ENCODE measurements around the gene KRTAP5-7. TPM values are rescaled to one million over a fixed set of nuclear protein-coding genes. Genes with fewer than 3 reads are reported as not detected.
A peak's percentile ranks its signal among the peaks of the same experiment; 100 is the strongest.

The KRTAP5-7 gene
- total RNA-seq, 3 donors from 2014 or later (not counting 1 experiment from before 2014, with no cell fraction given), result 0.19 to 0.25 TPM; not detected in 1

DNA sequence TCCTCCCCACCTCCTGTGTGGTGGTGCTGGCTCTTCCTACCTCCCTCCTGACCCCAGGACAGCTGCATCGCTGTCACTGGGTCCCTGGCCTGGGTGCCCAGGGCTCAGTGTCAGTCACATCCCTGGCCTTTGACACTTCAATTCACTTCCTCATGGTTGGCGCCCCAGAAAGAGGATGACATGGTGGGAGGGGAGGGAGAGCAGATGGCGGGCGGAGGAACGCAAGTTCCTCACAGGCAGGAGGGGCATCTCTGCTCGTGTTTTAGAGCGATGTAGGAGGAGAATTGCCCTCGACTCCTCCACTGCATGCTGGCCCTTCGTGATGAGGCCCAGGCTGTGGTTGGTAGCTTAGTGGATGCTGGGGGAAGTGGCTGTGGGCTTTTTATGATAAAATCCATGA is 35.1 kb upstream of the KRTAP5-7 start:
- Mint-ChIP-seq H3K36me3 (peaks cover 8% of the 10 kb centered on the region), H3K4me1 (no peaks in the 10 kb centered on the region), H3K27me3 (ENCODE audit: low read depth in 2 of 2) (no peaks in the 10 kb centered on the region), H3K9me3 (no peaks in the 10 kb centered on the region), H3K4me3 (no peak overlapping the region), H3K27ac (no peak overlapping the region)
- DNase-seq (peak in 1 of 2 donors; percentile 7), ATAC-seq (no peak)
- H3K27ac ChIP-seq (ENCODE audit: low read length), result no peak overlapping the region
- TF ChIP-seq, protein P1, sequence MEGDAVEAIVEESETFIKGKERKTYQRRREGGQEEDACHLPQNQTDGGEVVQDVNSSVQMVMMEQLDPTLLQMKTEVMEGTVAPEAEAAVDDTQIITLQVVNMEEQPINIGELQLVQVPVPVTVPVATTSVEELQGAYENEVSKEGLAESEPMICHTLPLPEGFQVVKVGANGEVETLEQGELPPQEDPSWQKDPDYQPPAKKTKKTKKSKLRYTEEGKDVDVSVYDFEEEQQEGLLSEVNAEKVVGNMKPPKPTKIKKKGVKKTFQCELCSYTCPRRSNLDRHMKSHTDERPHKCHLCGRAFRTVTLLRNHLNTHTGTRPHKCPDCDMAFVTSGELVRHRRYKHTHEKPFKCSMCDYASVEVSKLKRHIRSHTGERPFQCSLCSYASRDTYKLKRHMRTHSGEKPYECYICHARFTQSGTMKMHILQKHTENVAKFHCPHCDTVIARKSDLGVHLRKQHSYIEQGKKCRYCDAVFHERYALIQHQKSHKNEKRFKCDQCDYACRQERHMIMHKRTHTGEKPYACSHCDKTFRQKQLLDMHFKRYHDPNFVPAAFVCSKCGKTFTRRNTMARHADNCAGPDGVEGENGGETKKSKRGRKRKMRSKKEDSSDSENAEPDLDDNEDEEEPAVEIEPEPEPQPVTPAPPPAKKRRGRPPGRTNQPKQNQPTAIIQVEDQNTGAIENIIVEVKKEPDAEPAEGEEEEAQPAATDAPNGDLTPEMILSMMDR (IDR thresholded peaks at IDR 0.05), result no peak
- H3K9me3 ChIP-seq (ENCODE audit: control insufficient read depth, insufficient read depth, low read length), result no peaks in the 10 kb centered on the region
- H3K36me3 ChIP-seq (ENCODE audit: control insufficient read depth, insufficient read depth, low read length), result peaks cover 54% of the 10 kb centered on the region
- intact Hi-C loops (cut with micrococcal nuclease), result no loop called here
- H3K4me1 ChIP-seq (ENCODE audit: control insufficient read depth, insufficient read depth, low read length), result no peaks in the 10 kb centered on the region
- H3K4me3 ChIP-seq (ENCODE audit: low read length), result no peak overlapping the region
- no peaks in the 10 kb centered on the region for H3K27me3 ChIP-seq (ENCODE audit: control insufficient read depth, insufficient read depth, low read length)
- 95% methylated on average over 9 of the region's 9 CpGs for WGBS (ENCODE audit: insufficient coverage)

DNA sequence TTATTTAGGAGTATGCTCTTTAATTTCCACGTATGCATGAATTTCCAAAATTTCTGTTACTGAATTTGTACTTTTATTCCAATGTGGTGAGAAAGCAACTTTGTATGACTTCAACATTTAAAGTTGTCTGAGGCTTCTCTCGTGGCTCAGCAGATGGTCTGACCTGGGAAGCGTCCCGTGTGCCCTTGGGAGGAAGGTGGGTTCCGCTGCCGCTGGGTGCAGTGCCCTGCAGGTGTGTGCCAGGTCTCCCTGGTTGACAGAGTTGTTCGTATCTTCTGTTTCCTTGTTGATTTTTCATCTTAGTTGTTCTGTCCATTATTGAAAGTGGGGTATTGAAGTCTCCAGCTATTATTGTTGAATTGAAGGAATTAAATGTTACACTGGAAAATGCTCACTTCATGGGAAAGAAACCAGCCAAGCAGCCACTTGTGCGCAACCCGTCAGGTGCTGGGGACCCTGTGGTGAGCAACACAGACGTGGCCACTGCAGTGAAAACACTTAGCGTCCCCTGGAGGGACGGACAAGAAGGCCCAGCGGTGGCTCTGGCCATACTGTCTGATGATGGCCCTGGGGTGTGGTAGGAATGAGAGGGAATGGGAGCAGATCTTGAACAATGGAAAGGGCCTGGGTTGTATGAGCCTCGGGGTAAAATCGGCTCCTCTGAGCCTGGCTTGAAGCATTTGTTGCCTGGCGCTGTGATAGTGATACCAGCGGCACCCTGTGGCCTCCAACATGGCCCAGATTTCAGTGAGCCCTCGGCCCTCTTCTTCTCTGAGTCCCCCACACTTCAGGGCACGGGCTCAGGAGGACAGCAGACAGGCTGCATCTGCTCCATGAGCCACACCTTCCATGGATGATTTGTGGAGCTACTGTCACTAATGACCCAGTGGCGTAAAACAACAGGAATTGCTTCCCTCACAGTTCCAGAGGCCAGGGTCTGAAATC is 31.5 kb upstream of the KRTAP5-7 start:
- no peaks in the 10 kb centered on the region for H3K4me1 ChIP-seq (ENCODE audit: control insufficient read depth, insufficient read depth, low read length)
- intact Hi-C loops (cut with micrococcal nuclease), result no loop called here
- Mint-ChIP-seq H3K27ac (peak overlapping the region in 1 of 2 donors; percentile 6), H3K27me3 (ENCODE audit: low read depth in 2 of 2) (no peaks in the 10 kb centered on the region), H3K4me1 (no peaks in the 10 kb centered on the region), H3K4me3 (no peak overlapping the region), H3K9me3 (no peaks in the 10 kb centered on the region), H3K36me3 (peaks cover 14% of the 10 kb centered on the region)
- no peaks in the 10 kb centered on the region for H3K27me3 ChIP-seq (ENCODE audit: control insufficient read depth, insufficient read depth, low read length)
- no peaks in the 10 kb centered on the region for H3K9me3 ChIP-seq (ENCODE audit: control insufficient read depth, insufficient read depth, low read length)
- no peak overlapping the region for H3K27ac ChIP-seq (ENCODE audit: low read length)
- ATAC-seq (no peak), DNase-seq (no peak)
- 88% methylated on average over 20 of the region's 20 CpGs for WGBS (ENCODE audit: insufficient coverage)
- TF ChIP-seq, protein P1 (IDR thresholded peaks at IDR 0.05), result no peak
- no peak overlapping the region for H3K4me3 ChIP-seq (ENCODE audit: low read length)
- peaks cover 67% of the 10 kb centered on the region for H3K36me3 ChIP-seq (ENCODE audit: control insufficient read depth, insufficient read depth, low read length)

DNA sequence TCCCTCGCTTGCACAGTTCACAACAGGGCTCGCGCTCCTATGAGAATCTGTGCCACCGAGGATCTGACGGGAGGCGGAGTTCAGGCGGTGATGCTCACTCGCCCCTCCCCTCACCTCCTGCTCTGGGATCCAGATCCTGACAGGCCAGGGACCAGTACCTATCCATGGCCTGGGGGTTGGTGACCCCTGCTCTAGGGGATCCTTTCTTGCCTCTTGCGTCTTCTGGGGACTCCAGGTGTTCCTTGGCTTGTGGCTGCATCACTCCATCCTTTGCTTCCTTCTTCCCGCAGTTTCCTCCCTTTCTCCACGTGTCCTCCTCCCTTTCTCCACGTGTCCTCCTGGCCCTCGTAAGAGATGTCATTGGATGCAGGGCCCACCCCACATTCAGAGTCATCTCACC is 30.6 kb upstream of the KRTAP5-7 start:
- no peak overlapping the region for H3K27ac Mint-ChIP-seq
- H3K4me3 Mint-ChIP-seq, result no peak overlapping the region
- Histone ChIP-seq H3K9me3 (ENCODE audit: control insufficient read depth, insufficient read depth, low read length) (no peaks in the 10 kb centered on the region), H3K4me1 (ENCODE audit: control insufficient read depth, insufficient read depth, low read length) (no peaks in the 10 kb centered on the region), H3K36me3 (ENCODE audit: control insufficient read depth, insufficient read depth, low read length) (peaks cover 68% of the 10 kb centered on the region), H3K27ac (ENCODE audit: low read length) (no peak overlapping the region), H3K4me3 (ENCODE audit: low read length) (no peak overlapping the region), H3K27me3 (ENCODE audit: control insufficient read depth, insufficient read depth, low read length) (no peaks in the 10 kb centered on the region)
- no peak for DNase-seq
- peaks cover 14% of the 10 kb centered on the region for H3K36me3 Mint-ChIP-seq
- TF ChIP-seq, protein P1 (IDR thresholded peaks at IDR 0.05), result no peak
- H3K9me3 Mint-ChIP-seq, result no peaks in the 10 kb centered on the region
- WGBS (ENCODE audit: insufficient coverage), result 96% methylated on average over 13 of the region's 13 CpGs
- no peaks in the 10 kb centered on the region for H3K4me1 Mint-ChIP-seq
- intact Hi-C loops (cut with micrococcal nuclease), result no loop called here
- no peak for ATAC-seq
- no peaks in the 10 kb centered on the region for H3K27me3 Mint-ChIP-seq (ENCODE audit: low read depth in 2 of 2)

All from natural killer cell (primary cell).